Keratinocyte (primary cell): ENCODE measurements around the gene AIG1.

Experiments used
- EZH2 ChIP-seq: IDR thresholded peaks from one replicate; pipeline ENCODE4 v1.6.1; 2012; ENCODE audit warnings: inconsistent platforms, mild to moderate bottlenecking, low read length, moderate library complexity
- TF ChIP-seq, protein P1 (sequence below), 3 experiments: IDR thresholded peaks in 1 of 3; conservative IDR thresholded peaks in 1 of 3; optimal IDR thresholded peaks in 1 of 3; 2 replicates in 2 of 3; 3 replicates in 1 of 3; pipeline versions ENCODE3 to v1.5.1; 2011; ENCODE audit warnings: low read length in 3 of 3, mild to moderate bottlenecking in 3 of 3, moderate library complexity in 2 of 3, control low read depth in 1 of 3, inconsistent platforms in 1 of 3; ENCODE audit not compliant: insufficient read depth in 2 of 3; ENCODE audit errors: extremely low read depth in 1 of 3

DNA sequence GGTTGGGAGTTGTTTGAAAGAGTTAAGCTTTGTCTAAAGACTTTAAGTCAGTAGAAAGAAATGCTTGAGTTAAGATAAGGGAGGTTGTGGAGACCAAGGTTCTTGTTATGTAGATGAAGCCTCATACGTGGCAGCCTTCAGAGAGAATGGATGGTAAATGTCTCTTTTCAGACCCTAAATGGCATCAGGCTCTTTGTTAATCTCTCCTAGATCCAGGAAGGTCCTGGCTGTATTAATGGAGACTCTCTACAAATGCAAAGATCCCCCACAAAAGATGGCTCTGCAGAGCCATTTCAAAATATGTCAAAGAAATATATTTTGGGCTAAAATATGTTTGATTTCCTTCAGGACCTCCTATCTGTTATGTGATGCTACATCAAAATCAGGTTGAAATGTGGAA, 228.2 kb downstream of the AIG1 start:
- TF ChIP-seq, protein P1, sequence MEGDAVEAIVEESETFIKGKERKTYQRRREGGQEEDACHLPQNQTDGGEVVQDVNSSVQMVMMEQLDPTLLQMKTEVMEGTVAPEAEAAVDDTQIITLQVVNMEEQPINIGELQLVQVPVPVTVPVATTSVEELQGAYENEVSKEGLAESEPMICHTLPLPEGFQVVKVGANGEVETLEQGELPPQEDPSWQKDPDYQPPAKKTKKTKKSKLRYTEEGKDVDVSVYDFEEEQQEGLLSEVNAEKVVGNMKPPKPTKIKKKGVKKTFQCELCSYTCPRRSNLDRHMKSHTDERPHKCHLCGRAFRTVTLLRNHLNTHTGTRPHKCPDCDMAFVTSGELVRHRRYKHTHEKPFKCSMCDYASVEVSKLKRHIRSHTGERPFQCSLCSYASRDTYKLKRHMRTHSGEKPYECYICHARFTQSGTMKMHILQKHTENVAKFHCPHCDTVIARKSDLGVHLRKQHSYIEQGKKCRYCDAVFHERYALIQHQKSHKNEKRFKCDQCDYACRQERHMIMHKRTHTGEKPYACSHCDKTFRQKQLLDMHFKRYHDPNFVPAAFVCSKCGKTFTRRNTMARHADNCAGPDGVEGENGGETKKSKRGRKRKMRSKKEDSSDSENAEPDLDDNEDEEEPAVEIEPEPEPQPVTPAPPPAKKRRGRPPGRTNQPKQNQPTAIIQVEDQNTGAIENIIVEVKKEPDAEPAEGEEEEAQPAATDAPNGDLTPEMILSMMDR (optimal IDR thresholded peaks at IDR 0.05 in 1 of 3, IDR thresholded peaks at IDR 0.05 in 1 of 3, conservative IDR thresholded peaks at IDR 0.05 in 1 of 3; ENCODE audit: extremely low read depth in 1 of 3, insufficient read depth in 2 of 3, low read length in 3 of 3), result no peak
- no peak for TF ChIP-seq EZH2
